ENCODE measurements around the gene SDK1.

SDK1 gene

DNA sequence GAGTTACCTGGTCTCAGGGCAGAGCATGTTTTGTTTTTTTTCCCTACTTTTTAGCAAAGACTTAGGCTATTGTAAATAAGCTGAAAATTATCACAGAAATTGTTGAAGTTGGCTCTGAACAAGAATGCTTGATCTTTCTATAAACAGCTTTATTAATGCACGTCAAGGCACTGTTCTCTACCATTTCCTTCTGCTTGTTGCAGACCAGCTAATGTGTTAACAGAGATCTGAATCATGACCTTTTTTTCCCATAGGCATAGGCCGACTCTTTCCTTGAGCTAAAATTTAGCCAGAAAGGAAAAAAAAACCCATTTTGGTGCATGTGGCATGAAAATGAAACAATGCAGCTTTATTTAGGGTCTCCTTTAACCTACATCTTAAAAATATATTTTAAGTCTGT, 248.5 kb downstream of the SDK1 start:
- ATAC-seq, result no peak
- peaks cover 2% of the 10 kb centered on the region for H3K27me3 Mint-ChIP-seq
- no peak overlapping the region for H3K4me3 Mint-ChIP-seq
- no peaks in the 10 kb centered on the region for H3K4me1 Mint-ChIP-seq
- H3K27ac Mint-ChIP-seq, result no peak overlapping the region
- no peaks in the 10 kb centered on the region for H3K36me3 Mint-ChIP-seq (ENCODE audit: low read depth)
- no peaks in the 10 kb centered on the region for H3K9me3 Mint-ChIP-seq
- no peak for DNase-seq

- Mint-ChIP-seq H3K9me3 (peaks cover 4% of the 10 kb centered on the region), H3K4me3 (no peak overlapping the region), H3K36me3 (ENCODE audit: low read depth) (no peaks in the 10 kb centered on the region), H3K27ac (no peak overlapping the region), H3K27me3 (peaks cover 8% of the 10 kb centered on the region), H3K4me1 (no peaks in the 10 kb centered on the region)
- ATAC-seq, result no peak
- no peak for DNase-seq
Measured at GRCh38 chr7:3551536-3551935, 250.5 kb downstream of the SDK1 start.

DNA sequence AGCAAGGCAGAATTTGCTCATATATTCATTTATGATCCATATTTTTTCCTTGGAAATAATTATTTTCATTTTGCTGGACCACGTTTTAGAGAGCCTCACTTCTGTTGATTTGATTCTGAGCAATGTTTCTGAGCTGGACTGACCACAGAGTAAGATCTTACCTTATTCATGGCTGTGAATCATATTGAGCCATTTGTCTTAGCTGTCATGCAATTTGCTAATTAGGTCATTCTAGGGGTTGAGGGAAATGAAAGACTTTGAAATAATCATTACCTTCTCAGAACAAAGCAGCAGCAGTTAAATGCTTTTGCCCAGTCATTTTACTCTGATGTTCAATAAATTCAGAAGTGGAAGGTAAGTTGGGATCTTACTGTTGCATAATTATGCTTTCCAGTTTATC, 251.4 kb downstream of the SDK1 start:
- Mint-ChIP-seq H3K36me3 (ENCODE audit: low read depth) (no peaks in the 10 kb centered on the region), H3K4me3 (no peak overlapping the region), H3K27ac (no peak overlapping the region), H3K4me1 (no peaks in the 10 kb centered on the region), H3K9me3 (peaks cover 4% of the 10 kb centered on the region), H3K27me3 (peaks cover 8% of the 10 kb centered on the region)
- ATAC-seq (no peak), DNase-seq (no peak)

DNA sequence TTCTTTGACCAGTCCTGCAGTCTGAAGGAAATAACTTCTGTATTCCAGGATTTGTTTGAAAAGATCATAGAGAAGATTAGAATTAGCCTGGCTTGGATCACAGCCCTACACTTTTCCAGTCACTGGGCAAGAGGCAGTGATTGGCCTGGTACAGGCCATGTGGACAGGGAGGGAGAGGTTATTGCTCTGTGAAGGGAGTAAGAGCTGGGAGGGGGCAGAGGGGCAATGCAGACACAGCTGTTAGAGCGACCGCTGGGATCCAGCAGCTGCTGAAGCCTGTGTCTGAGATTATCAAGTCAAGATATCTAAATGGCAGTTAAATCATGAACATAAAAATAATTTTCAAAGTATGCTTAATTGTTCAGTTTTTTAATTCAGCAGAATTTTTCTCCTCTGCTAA, 257.3 kb downstream of the SDK1 start:
- H3K36me3 Mint-ChIP-seq (ENCODE audit: low read depth), result no peaks in the 10 kb centered on the region
- peaks cover 4% of the 10 kb centered on the region for H3K4me1 Mint-ChIP-seq
- ATAC-seq (no peak), DNase-seq (no peak)
- peaks cover 16% of the 10 kb centered on the region for H3K27me3 Mint-ChIP-seq
- no peak overlapping the region for H3K4me3 Mint-ChIP-seq
- H3K27ac Mint-ChIP-seq, result no peak overlapping the region
- H3K9me3 Mint-ChIP-seq, result peaks cover 4% of the 10 kb centered on the region

DNA sequence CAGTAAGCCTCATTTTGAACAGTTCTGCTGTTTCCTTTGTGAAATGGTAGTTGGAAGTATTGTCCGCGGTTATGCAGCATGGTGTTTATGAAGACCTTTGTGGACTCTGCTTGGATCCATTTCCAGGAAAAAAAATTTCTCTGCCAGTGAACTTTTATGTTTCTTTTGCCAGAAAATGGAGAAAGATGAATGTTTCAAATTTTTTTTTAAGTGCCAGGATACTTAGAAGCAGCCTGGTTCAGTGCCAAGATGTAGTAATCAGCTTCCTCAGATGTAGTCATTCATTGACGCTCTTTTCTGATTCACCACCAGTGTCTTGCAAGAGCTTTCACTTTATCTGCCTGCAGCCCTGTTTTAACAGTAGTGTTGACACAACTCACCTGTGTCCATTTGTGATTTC, 258.2 kb downstream of the SDK1 start:
- H3K27me3 Mint-ChIP-seq, result peaks cover 14% of the 10 kb centered on the region
- DNase-seq (no peak), ATAC-seq (no peak)
- H3K9me3 Mint-ChIP-seq, result peaks cover 4% of the 10 kb centered on the region
- H3K27ac Mint-ChIP-seq, result no peak overlapping the region
- H3K4me1 Mint-ChIP-seq, result peaks cover 6% of the 10 kb centered on the region
- no peak overlapping the region for H3K4me3 Mint-ChIP-seq
- H3K36me3 Mint-ChIP-seq (ENCODE audit: low read depth), result no peaks in the 10 kb centered on the region

DNA sequence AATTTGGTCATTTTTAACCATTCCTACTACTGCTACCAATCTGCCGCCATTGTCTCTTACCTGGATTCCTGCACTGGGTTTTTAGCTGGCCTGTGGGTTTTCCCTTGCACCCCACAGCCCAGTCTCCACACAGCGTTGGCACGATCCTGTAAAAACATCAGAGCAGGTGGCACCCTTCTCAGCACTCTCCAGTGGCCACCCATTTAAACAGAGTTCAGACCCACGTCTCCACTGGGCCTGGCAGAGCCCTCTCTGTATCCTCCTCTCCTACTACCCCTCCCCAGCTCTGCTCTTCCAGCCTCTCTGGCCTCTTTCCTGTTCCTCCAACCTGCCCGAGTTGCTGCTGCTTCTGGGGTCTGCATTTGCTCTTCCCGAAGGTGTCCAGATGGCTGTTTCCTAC, 259.4 kb downstream of the SDK1 start:
- no peak overlapping the region for H3K27ac Mint-ChIP-seq
- no peak for DNase-seq
- no peak overlapping the region for H3K4me3 Mint-ChIP-seq
- no peaks in the 10 kb centered on the region for H3K36me3 Mint-ChIP-seq (ENCODE audit: low read depth)
- H3K27me3 Mint-ChIP-seq, result peaks cover 8% of the 10 kb centered on the region
- no peak for ATAC-seq
- H3K4me1 Mint-ChIP-seq, result peaks cover 13% of the 10 kb centered on the region
- peaks cover under 1% of the 10 kb centered on the region for H3K9me3 Mint-ChIP-seq

DNA sequence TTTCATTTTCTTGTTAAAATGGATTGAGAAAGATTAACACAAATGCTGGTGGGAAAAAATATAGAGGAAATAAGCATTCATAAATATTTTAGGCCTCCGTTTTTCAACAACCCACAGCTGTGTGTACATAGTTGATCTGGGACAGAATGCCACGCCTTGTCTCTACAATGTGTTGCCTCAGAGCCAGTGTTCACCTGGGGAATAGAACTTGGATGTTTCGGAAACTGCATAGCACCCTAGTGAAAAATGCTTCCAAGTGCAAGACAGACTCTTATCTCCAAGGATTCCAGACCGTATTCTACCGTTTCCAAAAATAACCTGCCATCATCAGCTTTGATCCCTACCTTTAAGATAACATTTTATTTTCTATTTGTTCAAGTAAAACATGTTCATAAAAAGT, 260.9 kb downstream of the SDK1 start:
- H3K27me3 Mint-ChIP-seq, result peaks cover 8% of the 10 kb centered on the region
- peaks cover 13% of the 10 kb centered on the region for H3K4me1 Mint-ChIP-seq
- no peaks in the 10 kb centered on the region for H3K36me3 Mint-ChIP-seq (ENCODE audit: low read depth)
- DNase-seq (no peak), ATAC-seq (no peak)
- H3K27ac Mint-ChIP-seq, result no peak overlapping the region
- no peak overlapping the region for H3K4me3 Mint-ChIP-seq
- H3K9me3 Mint-ChIP-seq, result no peaks in the 10 kb centered on the region

GRCh38 chr7:3564231-3564630, 263.2 kb downstream of the SDK1 start:
- Mint-ChIP-seq H3K27ac (no peak overlapping the region), H3K36me3 (ENCODE audit: low read depth) (no peaks in the 10 kb centered on the region), H3K4me1 (peaks cover 12% of the 10 kb centered on the region), H3K4me3 (no peak overlapping the region), H3K9me3 (no peaks in the 10 kb centered on the region), H3K27me3 (peaks cover 8% of the 10 kb centered on the region)
- ATAC-seq, result no peak
- no peak for DNase-seq

GRCh38 chr7:3568516-3568915, 267.5 kb downstream of the SDK1 start:
- Mint-ChIP-seq H3K9me3 (no peaks in the 10 kb centered on the region), H3K27me3 (peaks cover 2% of the 10 kb centered on the region), H3K4me3 (no peak overlapping the region), H3K4me1 (peaks cover 9% of the 10 kb centered on the region), H3K36me3 (ENCODE audit: low read depth) (no peaks in the 10 kb centered on the region), H3K27ac (no peak overlapping the region)
- DNase-seq, result no peak
- no peak for ATAC-seq

DNA sequence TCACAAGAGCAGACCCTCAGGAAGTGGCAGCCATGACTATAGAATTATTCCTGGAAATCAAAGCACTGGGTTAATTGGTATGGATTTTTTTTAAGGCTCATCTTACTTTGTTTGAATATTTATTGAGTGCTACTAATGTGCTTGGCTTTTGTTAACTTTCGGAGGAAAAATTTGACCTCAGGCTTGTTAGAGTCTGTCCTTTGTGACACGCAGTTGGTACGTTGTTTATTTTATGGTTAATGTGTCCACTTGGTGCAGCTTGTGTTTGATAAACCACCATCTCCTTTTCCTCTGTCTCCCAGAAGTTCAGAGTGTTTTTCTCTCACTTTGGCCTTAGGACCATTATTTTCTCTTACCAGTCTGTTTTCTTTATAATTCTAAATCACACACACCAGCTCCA, 268.6 kb downstream of the SDK1 start:
- Mint-ChIP-seq H3K4me3 (no peak overlapping the region), H3K9me3 (no peaks in the 10 kb centered on the region), H3K27ac (no peak overlapping the region), H3K4me1 (peaks cover 6% of the 10 kb centered on the region), H3K36me3 (ENCODE audit: low read depth) (no peaks in the 10 kb centered on the region), H3K27me3 (peaks cover 2% of the 10 kb centered on the region)
- ATAC-seq (no peak), DNase-seq (no peak)

DNA sequence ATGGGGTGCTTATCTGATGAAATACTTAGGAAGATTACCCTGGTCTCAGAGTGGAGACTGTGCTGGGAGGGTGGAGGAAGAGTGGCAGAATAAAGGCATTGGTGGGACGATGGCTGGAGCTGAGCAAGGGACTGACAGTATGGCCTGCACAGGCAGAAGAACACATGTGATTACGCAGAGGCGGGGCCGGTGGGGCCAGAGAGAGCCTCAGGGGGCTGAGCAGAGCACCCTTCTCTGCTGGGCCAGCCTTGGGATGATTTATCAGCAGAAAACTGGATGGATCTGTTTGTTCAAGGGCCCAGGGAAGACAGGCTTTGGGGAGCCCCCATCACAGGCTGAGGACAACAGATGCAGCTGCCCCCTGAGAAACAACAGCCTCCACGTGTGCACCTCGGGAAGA, 272.1 kb downstream of the SDK1 start:
- ATAC-seq, result no peak
- H3K27ac Mint-ChIP-seq, result no peak overlapping the region
- no peaks in the 10 kb centered on the region for H3K4me1 Mint-ChIP-seq
- DNase-seq, result no peak
- no peak overlapping the region for H3K4me3 Mint-ChIP-seq
- H3K36me3 Mint-ChIP-seq (ENCODE audit: low read depth), result no peaks in the 10 kb centered on the region
- peaks cover 2% of the 10 kb centered on the region for H3K27me3 Mint-ChIP-seq
- H3K9me3 Mint-ChIP-seq, result peaks cover 3% of the 10 kb centered on the region

DNA sequence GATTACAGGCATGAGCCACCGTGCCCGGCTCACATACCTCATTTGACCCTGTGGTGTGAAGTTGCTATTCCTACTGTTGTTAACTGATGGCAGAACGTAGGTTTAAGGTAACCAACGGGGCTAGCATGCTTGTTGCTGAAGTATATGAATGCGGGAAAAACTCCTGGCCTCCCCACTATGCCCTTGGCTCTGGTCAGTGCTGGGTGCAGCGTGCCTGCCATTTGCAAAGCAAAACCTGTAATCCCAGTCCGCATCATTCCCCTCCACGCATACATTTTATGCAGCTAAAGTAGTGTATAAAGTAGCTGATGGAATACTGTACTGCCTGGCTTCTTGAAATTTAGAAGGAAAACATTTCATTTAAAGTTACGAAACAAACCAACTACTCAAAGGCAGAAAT, 273.3 kb downstream of the SDK1 start:
- Mint-ChIP-seq H3K27me3 (peaks cover 2% of the 10 kb centered on the region), H3K9me3 (peaks cover 13% of the 10 kb centered on the region), H3K27ac (no peak overlapping the region), H3K36me3 (ENCODE audit: low read depth) (no peaks in the 10 kb centered on the region), H3K4me1 (no peaks in the 10 kb centered on the region), H3K4me3 (no peak overlapping the region)
- ATAC-seq (no peak), DNase-seq (no peak)

- Mint-ChIP-seq H3K4me3 (no peak overlapping the region), H3K27ac (no peak overlapping the region), H3K36me3 (ENCODE audit: low read depth) (peaks cover 1% of the 10 kb centered on the region), H3K27me3 (peaks cover 2% of the 10 kb centered on the region), H3K9me3 (peaks cover 13% of the 10 kb centered on the region), H3K4me1 (no peaks in the 10 kb centered on the region)
- no peak for DNase-seq
- ATAC-seq, result no peak
Measured at GRCh38 chr7:3575753-3576531, 274.9 kb downstream of the SDK1 start.

DNA sequence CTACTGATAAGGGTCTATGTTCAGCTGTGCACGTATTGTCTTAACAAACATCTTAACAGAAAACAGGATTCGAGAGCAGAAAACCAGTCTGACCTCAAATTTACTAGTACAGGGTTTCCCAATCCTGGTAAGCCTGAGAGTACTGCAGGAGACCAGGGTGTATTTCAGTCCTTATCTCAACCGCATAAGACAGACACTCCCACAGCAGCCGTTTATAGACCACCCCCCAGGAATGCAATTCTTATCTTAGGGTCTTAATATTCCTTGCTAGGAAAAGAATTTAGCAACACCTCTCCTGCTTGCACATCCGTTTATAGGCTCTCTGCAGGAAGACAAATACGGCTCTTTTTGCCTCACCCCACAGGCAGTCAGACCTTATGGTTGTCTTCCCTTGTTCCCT, 277.3 kb downstream of the SDK1 start:
- Mint-ChIP-seq H3K9me3 (peaks cover 13% of the 10 kb centered on the region), H3K36me3 (ENCODE audit: low read depth) (peaks cover 1% of the 10 kb centered on the region), H3K4me3 (no peak overlapping the region), H3K27me3 (no peaks in the 10 kb centered on the region), H3K4me1 (no peaks in the 10 kb centered on the region), H3K27ac (no peak overlapping the region)
- ATAC-seq (no peak), DNase-seq (no peak)

GRCh38 chr7:3579638-3580219, 278.7 kb downstream of the SDK1 start:
- Mint-ChIP-seq H3K36me3 (ENCODE audit: low read depth) (peaks cover 1% of the 10 kb centered on the region), H3K9me3 (peaks cover 13% of the 10 kb centered on the region), H3K4me3 (no peak overlapping the region), H3K27me3 (no peaks in the 10 kb centered on the region), H3K27ac (no peak overlapping the region), H3K4me1 (no peaks in the 10 kb centered on the region)
- DNase-seq (no peak), ATAC-seq (no peak)
